KBM-7 (cell line): ENCODE measurements around the gene TMEM106C.
A peak's percentile ranks its signal among the peaks of the same experiment; 100 is the strongest.

Experiments
- DNase-seq: peaks from one replicate; pipeline ENCODE4 v3.0.0-alpha.2; 2015
- in situ Hi-C: fragments of 300-500 bp; cut with MboI; formaldehyde crosslinking; loops from 2 replicates; pipeline ENCODE4 v1.14.3; 2020; ENCODE audit warnings: low sequenced_read_pairs, low pct_unique_long_range_greater_than_20kb, mixed read lengths

TMEM106C gene, protein sequence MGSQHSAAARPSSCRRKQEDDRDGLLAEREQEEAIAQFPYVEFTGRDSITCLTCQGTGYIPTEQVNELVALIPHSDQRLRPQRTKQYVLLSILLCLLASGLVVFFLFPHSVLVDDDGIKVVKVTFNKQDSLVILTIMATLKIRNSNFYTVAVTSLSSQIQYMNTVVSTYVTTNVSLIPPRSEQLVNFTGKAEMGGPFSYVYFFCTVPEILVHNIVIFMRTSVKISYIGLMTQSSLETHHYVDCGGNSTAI

GRCh38 chr12:47963340-47964040, at the start of gene TMEM106C:
TSS of gene TMEM106C (plus strand) at chr12:47963596. CDS start at chr12:47964237, 641 bp downstream.
- peak; percentile 95 for DNase-seq
- in situ Hi-C loops, result no loop called here

DNA sequence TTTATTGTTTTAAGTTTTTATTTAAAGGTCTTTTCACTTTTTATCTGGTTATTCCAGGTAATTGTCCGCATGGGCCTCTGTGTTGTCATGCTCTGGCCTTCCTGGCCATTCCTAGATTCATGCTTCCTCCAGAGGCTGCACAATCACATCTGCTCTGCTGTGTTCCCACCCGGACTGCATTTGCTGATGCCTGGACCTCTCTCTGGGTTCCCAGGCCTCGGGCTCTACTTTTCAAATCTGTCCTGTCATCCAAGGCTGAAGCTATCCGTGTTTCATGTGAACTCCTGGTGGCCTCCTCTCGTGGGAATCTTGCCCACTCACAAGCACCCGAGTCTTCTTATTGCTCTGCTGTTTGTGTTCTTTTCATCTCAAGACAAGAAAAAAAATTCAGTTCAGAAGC, 42.5 kb upstream of the TMEM106C start:
- in situ Hi-C loops, result no loop called here
- DNase-seq, result no peak

GRCh38 chr12:47921907-47922306, 41.5 kb upstream of the TMEM106C start:
- in situ Hi-C loops, result no loop called here
- DNase-seq, result no peak

DNA sequence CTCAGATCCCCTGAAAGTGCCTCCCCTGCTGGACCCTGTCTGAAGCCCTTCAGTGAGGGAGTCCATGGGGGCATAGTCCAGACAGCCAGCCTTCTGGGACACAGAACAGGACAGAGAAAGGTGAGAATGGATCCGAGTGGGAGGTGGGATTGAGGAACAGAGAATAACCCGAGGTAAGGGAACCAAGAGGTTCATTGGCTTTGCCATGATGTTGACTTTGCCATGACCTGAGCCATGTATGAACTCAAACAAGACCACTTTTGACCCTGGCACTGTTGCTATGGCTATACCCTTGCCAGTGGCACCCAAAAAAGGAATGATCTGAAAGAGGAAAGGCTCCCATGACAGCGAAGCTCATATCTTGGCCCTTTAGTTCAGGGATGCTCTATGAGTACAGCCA, 36.0 kb upstream of the TMEM106C start:
- in situ Hi-C loops, result no loop called here
- no peak for DNase-seq

GRCh38 chr12:47930634-47931033, 32.8 kb upstream of the TMEM106C start:
- in situ Hi-C loops, result no loop called here
- no peak for DNase-seq

GRCh38 chr12:47931187-47931586, 32.2 kb upstream of the TMEM106C start:
- no peak for DNase-seq
- in situ Hi-C loops, result no loop called here

GRCh38 chr12:47935184-47935583, 28.2 kb upstream of the TMEM106C start:
- DNase-seq, result no peak
- in situ Hi-C loops, result no loop called here

DNA sequence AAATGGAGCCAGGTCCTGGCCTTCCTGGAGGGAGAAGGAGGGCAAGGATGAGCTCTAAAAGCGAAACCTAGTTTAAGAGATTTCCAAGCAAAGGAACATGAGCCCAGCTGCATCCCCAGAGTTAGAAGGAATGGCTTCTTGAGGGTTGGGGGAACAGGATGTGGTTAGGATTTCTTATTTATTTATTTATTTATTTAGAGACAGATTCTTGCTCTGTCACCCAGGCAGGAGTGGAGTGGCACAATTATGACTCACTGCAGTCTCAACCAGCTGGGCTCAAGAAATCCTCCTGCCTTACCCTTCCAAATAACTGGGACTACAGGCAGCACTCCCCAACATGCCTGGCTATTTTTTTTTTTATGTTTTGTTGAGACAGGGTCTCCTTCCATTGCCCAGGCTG, 25.3 kb upstream of the TMEM106C start:
- in situ Hi-C loops, result no loop called here
- DNase-seq, result no peak

DNA sequence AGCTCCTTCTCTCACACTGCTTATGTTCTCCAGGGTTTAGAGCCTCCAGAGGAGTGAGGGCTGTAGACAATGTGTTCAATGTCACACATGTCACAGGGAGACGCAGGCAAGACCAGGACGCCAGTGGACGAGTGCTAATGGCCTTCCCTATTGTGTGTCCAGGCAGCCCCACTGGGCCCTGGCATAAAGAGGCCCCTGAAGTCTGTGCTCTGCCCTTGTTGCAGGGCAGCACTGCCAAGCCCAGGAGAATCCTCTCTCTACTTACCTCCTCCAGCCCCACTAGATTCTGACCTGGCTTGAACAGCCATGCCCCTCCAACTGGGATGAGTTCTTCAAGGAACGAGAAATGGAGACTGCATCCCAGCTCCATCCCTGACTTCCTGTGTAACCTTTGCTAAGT, 24.8 kb upstream of the TMEM106C start:
- DNase-seq, result no peak
- in situ Hi-C loops, result no loop called here

DNA sequence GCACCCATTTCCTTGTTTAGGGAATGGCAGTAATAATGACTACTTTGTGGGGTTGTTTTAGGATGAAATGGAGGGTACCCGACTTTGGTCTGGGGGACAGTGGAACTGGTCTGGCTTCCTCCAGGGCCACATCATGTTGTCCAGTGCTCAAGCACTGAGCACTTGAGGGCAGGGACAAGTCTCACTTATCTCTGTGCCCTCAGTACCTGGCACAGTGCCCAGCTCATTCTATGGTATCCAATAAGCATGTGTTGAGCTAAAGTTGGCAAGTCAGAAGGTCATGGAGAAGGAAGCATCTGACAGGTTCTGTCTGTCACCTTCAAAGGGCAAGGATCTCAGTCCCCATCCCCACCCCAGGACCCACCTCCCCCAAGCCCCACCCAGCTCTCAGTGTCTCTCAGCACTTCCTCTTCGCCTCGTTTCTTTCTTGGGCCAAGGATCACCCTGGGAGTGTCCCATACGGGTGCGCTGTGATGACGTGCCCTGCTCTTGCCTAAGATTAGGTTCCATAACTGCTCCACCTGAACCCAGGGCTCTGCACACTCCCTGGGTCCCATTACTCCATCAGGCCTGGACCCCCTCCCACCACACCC, 24.3 kb upstream of the TMEM106C start:
- in situ Hi-C loops, result no loop called here
- no peak for DNase-seq

GRCh38 chr12:47940773-47941474, 22.5 kb upstream of the TMEM106C start:
- in situ Hi-C loops, result no loop called here

GRCh38 chr12:47941475-47941780, 22.0 kb upstream of the TMEM106C start:
- no peak for DNase-seq
- in situ Hi-C loops, result no loop called here

More at GRCh38 chr12:47940773-47941474, 22.5 kb upstream of the TMEM106C start:
- DNase-seq, result no peak

- in situ Hi-C loops, result no loop called here
- DNase-seq, result peak; percentile 18
These were observed 21.4 kb upstream of the TMEM106C start for GRCh38 chr12:47941871-47942613.

DNA sequence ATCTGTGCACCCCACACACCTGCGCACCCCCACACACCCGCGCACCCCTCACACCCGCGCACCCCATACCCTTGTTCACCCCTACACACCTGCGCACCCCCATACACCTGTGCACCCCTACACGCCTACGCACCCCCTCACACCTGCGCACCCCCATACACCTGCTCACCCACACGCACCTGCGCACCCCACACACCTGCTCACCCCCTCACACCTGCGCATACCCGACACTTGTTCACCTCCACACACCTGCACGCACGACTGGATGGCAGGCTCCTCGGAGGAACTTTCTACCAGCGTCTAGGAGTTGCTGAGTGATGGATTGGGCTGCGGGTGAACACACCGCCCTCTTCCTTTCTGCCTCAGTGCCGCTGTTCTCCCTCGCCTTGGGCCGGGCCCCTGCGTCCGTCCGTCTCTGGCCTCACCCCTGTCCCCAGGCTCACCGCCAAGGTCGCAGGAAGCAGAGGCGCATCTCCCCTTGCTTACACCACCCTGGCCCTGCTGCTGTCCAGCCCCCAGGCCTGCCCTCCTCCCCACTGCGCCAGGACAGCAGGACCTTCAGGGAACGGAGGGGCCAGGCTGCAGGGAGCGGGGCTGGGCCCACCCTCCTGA, 20.7 kb upstream of the TMEM106C start:
- in situ Hi-C loops, result no loop called here
- DNase-seq, result no peak

DNA sequence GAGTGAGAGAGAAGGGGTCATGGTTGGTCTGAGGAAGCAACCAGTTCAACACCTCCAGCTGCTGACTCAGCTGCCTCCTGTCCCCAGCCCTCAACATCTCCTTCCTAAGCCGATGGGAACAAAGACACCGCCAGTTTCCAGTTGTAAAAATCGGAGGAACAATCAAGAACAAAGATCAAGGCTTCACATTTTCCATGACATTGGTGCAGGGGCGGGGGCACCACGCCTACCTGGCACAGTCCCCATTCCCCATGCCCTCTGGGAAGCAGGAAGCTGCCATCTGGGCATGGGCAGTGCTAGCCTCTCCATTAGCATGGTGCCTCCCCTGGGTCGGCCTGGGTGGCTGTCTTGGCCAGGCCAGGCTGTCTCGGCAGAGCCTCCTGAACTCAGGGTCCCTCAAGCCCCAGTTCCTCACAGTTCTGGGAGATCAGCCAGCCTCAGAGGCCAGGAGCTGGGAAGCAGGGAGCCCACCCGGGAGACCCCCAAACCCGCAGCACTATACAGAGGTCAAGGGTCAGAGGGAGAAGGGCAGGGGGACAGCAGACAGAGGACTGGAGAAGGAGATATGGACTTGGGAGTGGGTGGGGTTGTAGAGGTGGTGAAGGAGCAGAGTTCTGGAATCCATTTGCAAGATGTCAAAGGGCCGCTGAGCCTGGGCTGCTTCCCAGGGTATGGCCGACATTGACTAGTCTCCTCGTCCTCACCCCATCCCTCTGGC, 19.6 kb upstream of the TMEM106C start:
- in situ Hi-C loops, result no loop called here
- DNase-seq, result no peak

DNA sequence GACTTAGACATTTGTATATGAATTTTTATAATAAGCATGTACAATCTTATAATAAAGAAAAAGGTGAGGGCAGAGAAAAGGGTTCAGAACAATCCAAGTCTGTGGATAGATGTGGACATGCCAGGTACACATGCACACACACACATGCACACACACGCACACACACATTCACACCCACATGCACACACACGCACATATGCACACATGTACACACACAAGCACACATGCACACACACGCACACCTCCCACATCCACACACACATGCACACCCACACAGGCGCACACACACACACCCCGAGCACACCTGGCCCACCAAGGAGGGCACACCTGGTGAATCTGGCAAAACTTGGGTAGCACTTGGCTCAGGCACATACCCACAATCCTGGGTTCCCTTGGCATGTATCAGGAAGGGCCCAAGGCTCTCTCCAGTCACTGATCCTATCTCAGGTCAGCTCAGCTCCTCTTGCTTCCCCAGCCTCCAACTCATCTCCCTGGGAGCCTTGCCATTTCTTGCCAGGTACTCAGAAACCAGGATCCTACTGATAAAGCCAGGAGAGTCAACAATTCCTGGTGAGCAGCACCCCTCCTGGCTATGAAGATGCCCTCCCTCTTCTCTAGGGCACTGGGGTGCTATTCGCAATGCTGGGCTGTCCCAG, 18.6 kb upstream of the TMEM106C start:
- in situ Hi-C loops, result no loop called here
- no peak for DNase-seq

DNA sequence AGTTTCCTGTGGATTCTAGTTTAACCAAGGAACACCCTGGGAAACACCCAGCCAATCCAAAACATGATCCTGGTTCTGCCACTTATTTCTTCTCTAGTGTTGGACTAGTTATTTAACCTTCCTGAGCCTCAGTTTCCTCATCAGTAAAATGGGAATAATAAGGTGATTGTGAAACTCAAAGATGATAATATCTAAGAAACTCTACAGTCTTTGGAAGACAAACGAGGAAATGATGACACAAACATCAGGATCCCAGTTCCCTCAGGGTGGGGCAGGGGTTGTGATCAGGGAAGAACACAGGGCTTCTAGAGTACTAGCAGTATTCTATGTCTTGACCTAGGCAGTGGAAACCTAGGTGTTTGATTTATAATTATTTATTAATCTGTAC, 18.1 kb upstream of the TMEM106C start:
- no peak for DNase-seq
- in situ Hi-C loops, result no loop called here
